Panc1 (cell line): ENCODE data around the gene TBC1D7.

ENCODE experiments used
- TCF7L2 ChIP-seq: IDR thresholded peaks from 2 replicates; pipeline ENCODE4 v1.6.1; 2011; ENCODE audit warnings: mild to moderate bottlenecking, low read depth, low read length, inconsistent platforms
- TF ChIP-seq, protein P1 (sequence below): fragments of 450-650 bp; IDR thresholded peaks from 2 replicates; pipeline ENCODE4 v1.5.1; 2017; ENCODE audit warnings: mild to moderate bottlenecking

DNA sequence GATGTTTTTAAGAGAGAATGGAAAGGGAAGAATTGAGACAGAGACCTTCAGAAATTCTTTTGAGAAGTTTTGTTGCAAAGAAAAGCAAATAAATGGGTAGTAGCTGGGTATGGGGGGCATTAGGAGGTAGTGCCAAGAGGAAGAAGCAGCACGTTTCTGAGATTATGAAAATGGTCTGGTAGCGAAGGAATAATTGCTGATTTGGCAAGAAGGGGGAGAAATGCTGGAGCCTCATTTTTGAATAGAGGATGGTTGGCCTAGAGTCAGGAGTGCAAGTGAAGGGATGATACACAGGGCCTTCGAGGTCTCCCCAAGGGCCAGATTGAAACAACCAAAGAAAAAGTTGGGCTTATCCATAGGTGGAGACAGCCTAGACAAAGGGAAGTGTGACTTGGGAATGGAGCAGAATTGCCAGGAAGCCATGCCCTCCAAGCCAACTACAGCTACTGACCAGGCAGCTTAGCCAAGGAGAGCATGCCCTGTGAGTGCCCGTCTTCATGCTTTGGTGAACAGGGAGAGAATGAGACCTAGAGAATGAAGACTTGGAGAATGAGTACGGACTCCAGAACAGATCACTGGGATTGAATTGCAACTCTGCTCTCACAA, 14.2 kb upstream of the TBC1D7 start:
- TF ChIP-seq, protein P1, sequence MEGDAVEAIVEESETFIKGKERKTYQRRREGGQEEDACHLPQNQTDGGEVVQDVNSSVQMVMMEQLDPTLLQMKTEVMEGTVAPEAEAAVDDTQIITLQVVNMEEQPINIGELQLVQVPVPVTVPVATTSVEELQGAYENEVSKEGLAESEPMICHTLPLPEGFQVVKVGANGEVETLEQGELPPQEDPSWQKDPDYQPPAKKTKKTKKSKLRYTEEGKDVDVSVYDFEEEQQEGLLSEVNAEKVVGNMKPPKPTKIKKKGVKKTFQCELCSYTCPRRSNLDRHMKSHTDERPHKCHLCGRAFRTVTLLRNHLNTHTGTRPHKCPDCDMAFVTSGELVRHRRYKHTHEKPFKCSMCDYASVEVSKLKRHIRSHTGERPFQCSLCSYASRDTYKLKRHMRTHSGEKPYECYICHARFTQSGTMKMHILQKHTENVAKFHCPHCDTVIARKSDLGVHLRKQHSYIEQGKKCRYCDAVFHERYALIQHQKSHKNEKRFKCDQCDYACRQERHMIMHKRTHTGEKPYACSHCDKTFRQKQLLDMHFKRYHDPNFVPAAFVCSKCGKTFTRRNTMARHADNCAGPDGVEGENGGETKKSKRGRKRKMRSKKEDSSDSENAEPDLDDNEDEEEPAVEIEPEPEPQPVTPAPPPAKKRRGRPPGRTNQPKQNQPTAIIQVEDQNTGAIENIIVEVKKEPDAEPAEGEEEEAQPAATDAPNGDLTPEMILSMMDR, result no peak
- no peak for TF ChIP-seq TCF7L2
